HepG2 (cell line): ENCODE data around the gene RGR. TPM values are rescaled to one million over a fixed set of nuclear protein-coding genes. Genes with fewer than 3 reads are reported as not detected.
A peak's percentile ranks its signal among the peaks of the same experiment; 100 is the strongest.

Source experiments
- BCL6 ChIP-seq: IDR thresholded peaks from 2 replicates; pipeline ENCODE4 v1.6.1; 2016; ENCODE audit warnings: missing genetic modification reagents, missing compliant biosample characterization
- DR1 ChIP-seq: sonication (generic); formaldehyde crosslinking; IDR thresholded peaks from 2 replicates; pipeline ENCODE4 v1.8.0; 2021; ENCODE audit warnings: mild to moderate bottlenecking, missing genetic modification reagents, inconsistent platforms
- ETV5 ChIP-seq: IDR thresholded peaks from 2 replicates; pipeline ENCODE4 v1.6.1; 2018; ENCODE audit warnings: missing biosample characterization, missing genetic modification reagents, inconsistent platforms, borderline replicate concordance
- HDAC2 ChIP-seq: sonication (generic); formaldehyde crosslinking; IDR thresholded peaks from 2 replicates; pipeline ENCODE4 v1.4.0; 2020; ENCODE audit warnings: missing genetic modification reagents
- HES4 ChIP-seq: sonication (generic); formaldehyde crosslinking; IDR thresholded peaks from 2 replicates; pipeline ENCODE4 v1.9.0; 2021; ENCODE audit warnings: mild to moderate bottlenecking, missing genetic modification reagents, borderline replicate concordance
- IKZF1 ChIP-seq: fragments of 450-650 bp; IDR thresholded peaks from 2 replicates; pipeline ENCODE4 v1.7.1; 2016
- ISL2 ChIP-seq: sonication (generic); formaldehyde crosslinking; IDR thresholded peaks from 2 replicates; pipeline ENCODE4 v1.5.0; 2020; ENCODE audit warnings: missing genetic modification reagents
- LCORL ChIP-seq, 2 experiments: fragments of 450-650 bp in 1 of 2; sonication (generic) in 1 of 2; formaldehyde crosslinking in 1 of 2; IDR thresholded peaks; 2 replicates each; pipeline versions ENCODE4 v1.5.0 to v1.6.1; 2017 to 2020; ENCODE audit warnings: antibody characterized with exemption in 1 of 2, missing genetic modification reagents in 1 of 2
- MTF1 ChIP-seq: sonication (generic); formaldehyde crosslinking; IDR thresholded peaks from 2 replicates; pipeline ENCODE4 v1.5.0; 2020; ENCODE audit warnings: missing genetic modification reagents
- NFATC3 ChIP-seq: sonication (generic); formaldehyde crosslinking; IDR thresholded peaks from 2 replicates; pipeline ENCODE4 v1.5.1; 2020; ENCODE audit warnings: mild to moderate bottlenecking, missing genetic modification reagents
- POLR2A ChIP-seq, 2 experiments: IDR thresholded peaks; 2 replicates each; pipeline ENCODE4 v1.6.1; 2011; ENCODE audit warnings: low read depth in 2 of 2, low read length in 2 of 2, mild to moderate bottlenecking in 1 of 2, moderate library complexity in 1 of 2; ENCODE audit not compliant: insufficient read depth in 1 of 2
- POLR2AphosphoS5 ChIP-seq: IDR thresholded peaks from 2 replicates; pipeline ENCODE4 v1.6.1; 2012; ENCODE audit warnings: low read depth, low read length
- PPARG ChIP-seq: conservative IDR thresholded peaks from 2 replicates; pipeline ENCODE4 v1.6.1; 2016; ENCODE audit warnings: missing biosample characterization, missing genetic modification reagents
- ZNF256 ChIP-seq: sonication (generic); formaldehyde crosslinking; conservative IDR thresholded peaks from 2 replicates; pipeline ENCODE4 v1.4.0; 2020; ENCODE audit warnings: missing genetic modification reagents
- ZNF431 ChIP-seq: sonication (generic); formaldehyde crosslinking; IDR thresholded peaks from 2 replicates; pipeline ENCODE4 v1.9.0; 2022; ENCODE audit warnings: missing genetic modification reagents, low read depth, mild to moderate bottlenecking, borderline replicate concordance
- ZNF644 ChIP-seq: IDR thresholded peaks from 2 replicates; pipeline ENCODE4 v1.6.1; 2016; ENCODE audit warnings: low read depth
- ZNF670 ChIP-seq: sonication (generic); formaldehyde crosslinking; IDR thresholded peaks from 2 replicates; pipeline ENCODE4 v1.8.0; 2022; ENCODE audit warnings: mild to moderate bottlenecking, missing genetic modification reagents, borderline replicate concordance
- ZNF674 ChIP-seq: sonication (generic); formaldehyde crosslinking; IDR thresholded peaks from 2 replicates; pipeline ENCODE4 v1.5.0; 2020; ENCODE audit warnings: low read depth, mild to moderate bottlenecking, missing genetic modification reagents
- ZNF792 ChIP-seq: IDR thresholded peaks from 2 replicates; pipeline ENCODE4 v1.6.1; 2016
- polyA plus RNA-seq, 8 experiments: library from polyadenylated mRNA; depleted of rRNA in 3 of 8; stranded (reverse) in 7 of 8; unstranded in 1 of 8; fragments of >200 nt; fragmentation: Illumina TruSeq in 4 of 8; extraction: Trizol in 4 of 8; gene quantifications; 2 replicates each; pipeline versions ENCODE4 v1.2.1 to v1.2.3, GENCODE V29; 2011 to 2016; ENCODE audit warnings: low read depth in 4 of 8, missing spikeins in 1 of 8, mixed read lengths in 1 of 8; ENCODE audit not compliant: insufficient read depth in 1 of 8
- total RNA-seq, 5 experiments: library from RNA; depleted of rRNA; stranded (reverse); fragments of >200 nt; fragmentation: Illumina TruSeq; extraction: Trizol; gene quantifications; 2 replicates each; pipeline ENCODE4 v1.2.3, GENCODE V29; 2016; ENCODE audit warnings: low read depth in 1 of 5
- TF ChIP-seq, protein P1 (sequence below): sonication (generic); formaldehyde crosslinking; IDR thresholded peaks from 2 replicates; pipeline ENCODE4 v1.4.0; 2020; ENCODE audit warnings: missing genetic modification reagents, borderline replicate concordance
- TF ChIP-seq, protein P2 (sequence below): sonication (generic); formaldehyde crosslinking; IDR thresholded peaks from 2 replicates; pipeline ENCODE4 v1.4.0; 2020; ENCODE audit warnings: mild to moderate bottlenecking, missing genetic modification reagents
- TF ChIP-seq, protein P3 (sequence below): sonication (generic); formaldehyde crosslinking; conservative IDR thresholded peaks from 2 replicates; pipeline ENCODE4 v1.4.0; 2020; ENCODE audit warnings: missing genetic modification reagents
- TF ChIP-seq, protein P4 (sequence below): IDR thresholded peaks from 2 replicates; pipeline ENCODE4 v1.6.1; 2016; ENCODE audit warnings: low read depth

RGR gene
- total and polyA plus RNA-seq, 2 of the 13 experiments (the other 11 are each of a cell fraction or from before 2014, with no cell fraction given), result 0.69 to 0.71 TPM

DNA sequence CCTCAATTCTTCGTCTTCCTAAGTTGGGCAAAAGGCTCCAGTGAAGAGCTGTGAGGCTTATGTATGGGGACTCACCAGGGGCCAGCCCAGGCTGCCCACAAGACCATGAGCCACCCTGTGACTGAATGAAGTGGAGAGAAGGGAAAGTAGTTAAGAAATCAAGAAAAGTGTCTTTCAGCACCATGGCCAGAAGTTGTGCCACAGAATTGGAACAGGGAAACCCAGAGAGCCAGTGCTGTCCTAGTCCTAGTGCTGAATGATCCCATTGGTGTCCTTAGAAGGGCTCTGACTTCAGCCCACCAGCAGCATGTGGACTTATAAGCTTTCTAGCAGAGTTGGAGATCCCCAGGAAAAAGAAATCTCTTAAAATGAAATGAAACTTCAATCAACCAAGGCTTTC lies 46.5 kb downstream of the RGR start (continued):
- TF ChIP-seq ZNF256 (CRISPR knock-in tag) (peak; percentile 72; the same call in 1 of the 2 replicates), POLR2A (IDR thresholded peaks at IDR 0.05; ENCODE audit: insufficient read depth in 1 of 2, low read depth in 2 of 2, low read length in 2 of 2) (no peak), ZNF792 (peak; percentile 87), IKZF1 (no peak), DR1 (CRISPR knock-in tag) (no peak), ISL2 (CRISPR knock-in tag) (0 out of 2 replicates have a peak, but pooled peaks have one; percentile 12), HES4 (CRISPR knock-in tag) (no peak), ZNF431 (CRISPR knock-in tag) (peak; percentile 89), ZNF670 (CRISPR knock-in tag) (no peak), ETV5 (CRISPR knock-in tag) (peak; percentile 48; the same call in 1 of the 2 replicates), POLR2AphosphoS5 (no peak), LCORL (IDR thresholded peaks at IDR 0.05) (no peak), LCORL (CRISPR knock-in tag; IDR thresholded peaks at IDR 0.05) (no peak), BCL6 (peak; percentile 43; the same call in 1 of the 2 replicates), MTF1 (peak; percentile 72; the same call in 1 of the 2 replicates), ZNF674 (CRISPR knock-in tag) (no peak), ZNF644 (0 out of 2 replicates have a peak, but pooled peaks have one; percentile 44), PPARG (CRISPR knock-in tag) (0 out of 2 replicates have a peak, but pooled peaks have one; percentile 41), NFATC3 (CRISPR knock-in tag) (no peak), HDAC2 (peak; percentile 66)
- TF ChIP-seq, protein P1, sequence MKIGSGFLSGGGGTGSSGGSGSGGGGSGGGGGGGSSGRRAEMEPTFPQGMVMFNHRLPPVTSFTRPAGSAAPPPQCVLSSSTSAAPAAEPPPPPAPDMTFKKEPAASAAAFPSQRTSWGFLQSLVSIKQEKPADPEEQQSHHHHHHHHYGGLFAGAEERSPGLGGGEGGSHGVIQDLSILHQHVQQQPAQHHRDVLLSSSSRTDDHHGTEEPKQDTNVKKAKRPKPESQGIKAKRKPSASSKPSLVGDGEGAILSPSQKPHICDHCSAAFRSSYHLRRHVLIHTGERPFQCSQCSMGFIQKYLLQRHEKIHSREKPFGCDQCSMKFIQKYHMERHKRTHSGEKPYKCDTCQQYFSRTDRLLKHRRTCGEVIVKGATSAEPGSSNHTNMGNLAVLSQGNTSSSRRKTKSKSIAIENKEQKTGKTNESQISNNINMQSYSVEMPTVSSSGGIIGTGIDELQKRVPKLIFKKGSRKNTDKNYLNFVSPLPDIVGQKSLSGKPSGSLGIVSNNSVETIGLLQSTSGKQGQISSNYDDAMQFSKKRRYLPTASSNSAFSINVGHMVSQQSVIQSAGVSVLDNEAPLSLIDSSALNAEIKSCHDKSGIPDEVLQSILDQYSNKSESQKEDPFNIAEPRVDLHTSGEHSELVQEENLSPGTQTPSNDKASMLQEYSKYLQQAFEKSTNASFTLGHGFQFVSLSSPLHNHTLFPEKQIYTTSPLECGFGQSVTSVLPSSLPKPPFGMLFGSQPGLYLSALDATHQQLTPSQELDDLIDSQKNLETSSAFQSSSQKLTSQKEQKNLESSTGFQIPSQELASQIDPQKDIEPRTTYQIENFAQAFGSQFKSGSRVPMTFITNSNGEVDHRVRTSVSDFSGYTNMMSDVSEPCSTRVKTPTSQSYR, result peak; percentile 76
- TF ChIP-seq, protein P2, sequence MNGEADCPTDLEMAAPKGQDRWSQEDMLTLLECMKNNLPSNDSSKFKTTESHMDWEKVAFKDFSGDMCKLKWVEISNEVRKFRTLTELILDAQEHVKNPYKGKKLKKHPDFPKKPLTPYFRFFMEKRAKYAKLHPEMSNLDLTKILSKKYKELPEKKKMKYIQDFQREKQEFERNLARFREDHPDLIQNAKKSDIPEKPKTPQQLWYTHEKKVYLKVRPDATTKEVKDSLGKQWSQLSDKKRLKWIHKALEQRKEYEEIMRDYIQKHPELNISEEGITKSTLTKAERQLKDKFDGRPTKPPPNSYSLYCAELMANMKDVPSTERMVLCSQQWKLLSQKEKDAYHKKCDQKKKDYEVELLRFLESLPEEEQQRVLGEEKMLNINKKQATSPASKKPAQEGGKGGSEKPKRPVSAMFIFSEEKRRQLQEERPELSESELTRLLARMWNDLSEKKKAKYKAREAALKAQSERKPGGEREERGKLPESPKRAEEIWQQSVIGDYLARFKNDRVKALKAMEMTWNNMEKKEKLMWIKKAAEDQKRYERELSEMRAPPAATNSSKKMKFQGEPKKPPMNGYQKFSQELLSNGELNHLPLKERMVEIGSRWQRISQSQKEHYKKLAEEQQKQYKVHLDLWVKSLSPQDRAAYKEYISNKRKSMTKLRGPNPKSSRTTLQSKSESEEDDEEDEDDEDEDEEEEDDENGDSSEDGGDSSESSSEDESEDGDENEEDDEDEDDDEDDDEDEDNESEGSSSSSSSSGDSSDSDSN (CRISPR knock-in tag), result no peak
- TF ChIP-seq, protein P3, sequence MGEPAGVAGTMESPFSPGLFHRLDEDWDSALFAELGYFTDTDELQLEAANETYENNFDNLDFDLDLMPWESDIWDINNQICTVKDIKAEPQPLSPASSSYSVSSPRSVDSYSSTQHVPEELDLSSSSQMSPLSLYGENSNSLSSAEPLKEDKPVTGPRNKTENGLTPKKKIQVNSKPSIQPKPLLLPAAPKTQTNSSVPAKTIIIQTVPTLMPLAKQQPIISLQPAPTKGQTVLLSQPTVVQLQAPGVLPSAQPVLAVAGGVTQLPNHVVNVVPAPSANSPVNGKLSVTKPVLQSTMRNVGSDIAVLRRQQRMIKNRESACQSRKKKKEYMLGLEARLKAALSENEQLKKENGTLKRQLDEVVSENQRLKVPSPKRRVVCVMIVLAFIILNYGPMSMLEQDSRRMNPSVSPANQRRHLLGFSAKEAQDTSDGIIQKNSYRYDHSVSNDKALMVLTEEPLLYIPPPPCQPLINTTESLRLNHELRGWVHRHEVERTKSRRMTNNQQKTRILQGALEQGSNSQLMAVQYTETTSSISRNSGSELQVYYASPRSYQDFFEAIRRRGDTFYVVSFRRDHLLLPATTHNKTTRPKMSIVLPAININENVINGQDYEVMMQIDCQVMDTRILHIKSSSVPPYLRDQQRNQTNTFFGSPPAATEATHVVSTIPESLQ, result peak; percentile 87; the same call in 1 of the 2 replicates
- TF ChIP-seq, protein P4, sequence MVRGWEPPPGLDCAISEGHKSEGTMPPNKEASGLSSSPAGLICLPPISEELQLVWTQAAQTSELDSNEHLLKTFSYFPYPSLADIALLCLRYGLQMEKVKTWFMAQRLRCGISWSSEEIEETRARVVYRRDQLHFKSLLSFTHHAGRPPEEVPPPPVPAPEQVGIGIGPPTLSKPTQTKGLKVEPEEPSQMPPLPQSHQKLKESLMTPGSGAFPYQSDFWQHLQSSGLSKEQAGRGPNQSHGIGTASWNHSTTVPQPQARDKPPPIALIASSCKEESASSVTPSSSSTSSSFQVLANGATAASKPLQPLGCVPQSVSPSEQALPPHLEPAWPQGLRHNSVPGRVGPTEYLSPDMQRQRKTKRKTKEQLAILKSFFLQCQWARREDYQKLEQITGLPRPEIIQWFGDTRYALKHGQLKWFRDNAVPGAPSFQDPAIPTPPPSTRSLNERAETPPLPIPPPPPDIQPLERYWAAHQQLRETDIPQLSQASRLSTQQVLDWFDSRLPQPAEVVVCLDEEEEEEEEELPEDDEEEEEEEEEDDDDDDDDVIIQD (CRISPR knock-in tag), result no peak
